T-helper 2 cell treated with Interferon-gamma antibody and Interleukin-4, amounts not matched to agents 5 μg/mL and 100 μg/mL, for 36 hours (primary cell): ENCODE results near the gene GALNT17.

ENCODE experiments used
- DNase-seq: peaks from one replicate; pipeline ENCODE4 v3.0.0; 2021; ENCODE audit warnings: low spot score
- H3K27ac Mint-ChIP-seq: one replicate; pipeline ENCODE4 v1.8.0; 2021; ENCODE audit warnings: mild to moderate bottlenecking, mixed read lengths
- H3K27me3 Mint-ChIP-seq: one replicate; pipeline ENCODE4 v1.8.0; 2021; ENCODE audit warnings: low read depth, mixed read lengths
- H3K36me3 Mint-ChIP-seq: one replicate; pipeline ENCODE4 v1.8.0; 2021; ENCODE audit warnings: low read depth, mixed read lengths
- H3K4me1 Mint-ChIP-seq: one replicate; pipeline ENCODE4 v1.8.0; 2021; ENCODE audit warnings: low read depth, mixed read lengths
- H3K4me3 Mint-ChIP-seq: one replicate; pipeline ENCODE4 v1.8.0; 2022; ENCODE audit warnings: mild to moderate bottlenecking, moderate library complexity, mixed read lengths
- H3K9me3 Mint-ChIP-seq: one replicate; pipeline ENCODE4 v1.8.0; 2021; ENCODE audit warnings: mixed read lengths

The GALNT17 gene

GRCh38 chr7:71403202-71403946, 271.4 kb downstream of the GALNT17 start:
- no peak overlapping the region for H3K27ac Mint-ChIP-seq

GRCh38 chr7:71404726-71405345, 272.9 kb downstream of the GALNT17 start:
- Mint-ChIP-seq H3K27ac (no peak overlapping the region), H3K4me1 (no peaks in the 10 kb centered on the region), H3K4me3 (no peak overlapping the region), H3K27me3 (no peaks in the 10 kb centered on the region), H3K36me3 (no peaks in the 10 kb centered on the region), H3K9me3 (peaks cover 48% of the 10 kb centered on the region)
- DNase-seq, result no peak

More at GRCh38 chr7:71403202-71403946, 271.4 kb downstream of the GALNT17 start:
- no peak for DNase-seq
- peaks cover 50% of the 10 kb centered on the region for H3K9me3 Mint-ChIP-seq
- H3K27me3 Mint-ChIP-seq, result no peaks in the 10 kb centered on the region
- no peak overlapping the region for H3K4me3 Mint-ChIP-seq
- H3K36me3 Mint-ChIP-seq, result no peaks in the 10 kb centered on the region
- no peaks in the 10 kb centered on the region for H3K4me1 Mint-ChIP-seq

- H3K36me3 Mint-ChIP-seq, result no peaks in the 10 kb centered on the region
- DNase-seq, result no peak
- no peaks in the 10 kb centered on the region for H3K4me1 Mint-ChIP-seq
- H3K27ac Mint-ChIP-seq, result no peak overlapping the region
- no peak overlapping the region for H3K4me3 Mint-ChIP-seq
- no peaks in the 10 kb centered on the region for H3K27me3 Mint-ChIP-seq
- peaks cover 58% of the 10 kb centered on the region for H3K9me3 Mint-ChIP-seq
Measured at GRCh38 chr7:71408271-71408670, 276.3 kb downstream of the GALNT17 start.

GRCh38 chr7:71409550-71410157, 277.7 kb downstream of the GALNT17 start:
- DNase-seq, result no peak
- no peak overlapping the region for H3K27ac Mint-ChIP-seq
- H3K9me3 Mint-ChIP-seq, result peaks cover 52% of the 10 kb centered on the region
- H3K36me3 Mint-ChIP-seq, result no peaks in the 10 kb centered on the region
- H3K4me3 Mint-ChIP-seq, result no peak overlapping the region
- H3K27me3 Mint-ChIP-seq, result no peaks in the 10 kb centered on the region
- H3K4me1 Mint-ChIP-seq, result no peaks in the 10 kb centered on the region

GRCh38 chr7:71411475-71411874, 279.5 kb downstream of the GALNT17 start:
- Mint-ChIP-seq H3K36me3 (no peaks in the 10 kb centered on the region), H3K27me3 (no peaks in the 10 kb centered on the region), H3K4me3 (no peak overlapping the region), H3K4me1 (no peaks in the 10 kb centered on the region), H3K27ac (no peak overlapping the region), H3K9me3 (peaks cover 64% of the 10 kb centered on the region)
- no peak for DNase-seq

GRCh38 chr7:71414490-71414889, 282.5 kb downstream of the GALNT17 start:
- Mint-ChIP-seq H3K9me3 (peaks cover 63% of the 10 kb centered on the region), H3K27ac (no peak overlapping the region), H3K36me3 (no peaks in the 10 kb centered on the region), H3K4me3 (no peak overlapping the region), H3K27me3 (no peaks in the 10 kb centered on the region), H3K4me1 (no peaks in the 10 kb centered on the region)
- DNase-seq, result no peak

- no peak overlapping the region for H3K27ac Mint-ChIP-seq
- peaks cover 46% of the 10 kb centered on the region for H3K9me3 Mint-ChIP-seq
- no peak for DNase-seq
- no peaks in the 10 kb centered on the region for H3K4me1 Mint-ChIP-seq
- no peaks in the 10 kb centered on the region for H3K27me3 Mint-ChIP-seq
- no peak overlapping the region for H3K4me3 Mint-ChIP-seq
- H3K36me3 Mint-ChIP-seq, result no peaks in the 10 kb centered on the region
Measured at GRCh38 chr7:71419546-71420337, 287.8 kb downstream of the GALNT17 start.

GRCh38 chr7:71422104-71422503, 290.2 kb downstream of the GALNT17 start:
- H3K9me3 Mint-ChIP-seq, result peaks cover 37% of the 10 kb centered on the region
- H3K27me3 Mint-ChIP-seq, result no peaks in the 10 kb centered on the region
- H3K27ac Mint-ChIP-seq, result no peak overlapping the region
- DNase-seq, result no peak
- H3K4me1 Mint-ChIP-seq, result no peaks in the 10 kb centered on the region
- no peaks in the 10 kb centered on the region for H3K36me3 Mint-ChIP-seq
- no peak overlapping the region for H3K4me3 Mint-ChIP-seq

GRCh38 chr7:71424166-71425035, 292.5 kb downstream of the GALNT17 start:
- no peak overlapping the region for H3K4me3 Mint-ChIP-seq
- DNase-seq, result no peak
- H3K27me3 Mint-ChIP-seq, result no peaks in the 10 kb centered on the region
- no peak overlapping the region for H3K27ac Mint-ChIP-seq
- H3K9me3 Mint-ChIP-seq, result peaks cover 34% of the 10 kb centered on the region
- no peaks in the 10 kb centered on the region for H3K4me1 Mint-ChIP-seq
- no peaks in the 10 kb centered on the region for H3K36me3 Mint-ChIP-seq

- no peak for DNase-seq
- Mint-ChIP-seq H3K9me3 (peaks cover 48% of the 10 kb centered on the region), H3K27me3 (no peaks in the 10 kb centered on the region)
Measured at GRCh38 chr7:71429083-71429482, 297.1 kb downstream of the GALNT17 start.

GRCh38 chr7:71430246-71430645, 298.3 kb downstream of the GALNT17 start:
- no peaks in the 10 kb centered on the region for H3K36me3 Mint-ChIP-seq
- no peaks in the 10 kb centered on the region for H3K27me3 Mint-ChIP-seq
- DNase-seq, result no peak
- H3K4me1 Mint-ChIP-seq, result no peaks in the 10 kb centered on the region
- H3K4me3 Mint-ChIP-seq, result no peak overlapping the region
- H3K27ac Mint-ChIP-seq, result no peak overlapping the region
- peaks cover 49% of the 10 kb centered on the region for H3K9me3 Mint-ChIP-seq

More at GRCh38 chr7:71429083-71429482, 297.1 kb downstream of the GALNT17 start:
- no peak overlapping the region for H3K4me3 Mint-ChIP-seq
- H3K27ac Mint-ChIP-seq, result no peak overlapping the region
- H3K4me1 Mint-ChIP-seq, result no peaks in the 10 kb centered on the region
- no peaks in the 10 kb centered on the region for H3K36me3 Mint-ChIP-seq

- Mint-ChIP-seq H3K36me3 (no peaks in the 10 kb centered on the region), H3K4me1 (no peaks in the 10 kb centered on the region)
- DNase-seq, result no peak
Measured at GRCh38 chr7:71439321-71439720, 307.4 kb downstream of the GALNT17 start.

GRCh38 chr7:71442492-71443190, 310.7 kb downstream of the GALNT17 start:
- Mint-ChIP-seq H3K27me3 (no peaks in the 10 kb centered on the region), H3K9me3 (peaks cover 35% of the 10 kb centered on the region), H3K36me3 (no peaks in the 10 kb centered on the region), H3K4me3 (no peak overlapping the region), H3K27ac (no peak overlapping the region), H3K4me1 (no peaks in the 10 kb centered on the region)
- DNase-seq, result no peak

More at GRCh38 chr7:71439321-71439720, 307.4 kb downstream of the GALNT17 start:
- no peak overlapping the region for H3K27ac Mint-ChIP-seq
- no peak overlapping the region for H3K4me3 Mint-ChIP-seq
- no peaks in the 10 kb centered on the region for H3K27me3 Mint-ChIP-seq
- peaks cover 44% of the 10 kb centered on the region for H3K9me3 Mint-ChIP-seq
